ENCODE results near the gene CASP14. TPM values are rescaled to one million over a fixed set of nuclear protein-coding genes. Genes with fewer than 3 reads are reported as not detected.

The CASP14 gene
- total and polyA plus RNA-seq, 10 of the 15 experiments (the other 5 are each of a cell fraction or from before 2014, with no cell fraction given) = 0.06 to 0.40 (median 0.13) TPM; not detected in 2

DNA sequence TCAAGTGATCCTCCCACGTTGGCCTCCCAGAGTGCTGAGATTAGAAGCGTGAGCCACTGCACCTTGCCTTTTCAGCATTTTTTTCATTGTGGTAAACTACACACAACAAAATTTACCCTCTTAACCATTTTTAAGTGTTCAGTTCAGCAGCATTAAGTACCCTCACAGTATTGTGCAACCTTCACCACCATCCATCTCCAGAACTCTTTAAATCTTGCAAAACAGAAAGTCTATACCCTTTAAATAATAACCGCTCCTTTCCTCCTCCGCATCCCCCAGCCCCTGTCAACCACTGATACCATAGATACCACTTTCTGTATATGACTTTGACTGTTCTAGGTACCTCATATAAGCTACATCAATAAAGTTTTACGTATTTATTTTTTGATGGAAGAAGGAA lies 20.8 kb upstream of the CASP14 start:
- ChIA-PET SMC1A (ENCODE audit: uncharacterized antibody, unreplicated experiment) (no interaction called here), CTCF (no interaction called here), POLR2A (no interaction called here), RAD21 (ENCODE audit: unreplicated experiment) (no interaction called here)
- in situ Hi-C loops (cut with MboI) (no loop called here), intact Hi-C loops (cut with micrococcal nuclease; ENCODE audit: unreplicated experiment) (no loop called here)
- H3K36me3 ChIP-seq (ENCODE audit: control insufficient read depth in 2 of 2, insufficient read depth in 2 of 2, low read length in 1 of 2) = no peaks in the 10 kb centered on the region
- no peak overlapping the region for H3K9ac ChIP-seq (ENCODE audit: control insufficient read depth, insufficient read depth, low read length)
- no peak overlapping the region for H3K4me3 ChIP-seq
- no peaks in the 10 kb centered on the region for H3K79me2 ChIP-seq (ENCODE audit: control insufficient read depth, insufficient read depth, low read length)
- no peak for ATAC-seq
- H3K4me2 ChIP-seq (ENCODE audit: control insufficient read depth, insufficient read depth) = no peak overlapping the region
- FAIRE-seq = no peak
- no peaks in the 10 kb centered on the region for H3K9me3 ChIP-seq (replicated peaks; ENCODE audit: control insufficient read depth, insufficient read depth, low read length)
- H3K27me3 ChIP-seq (replicated peaks in 1 of 2; ENCODE audit: control insufficient read depth in 2 of 2, insufficient read depth in 2 of 2, low read length in 1 of 2) = no peaks in the 10 kb centered on the region; a peak in 1 of 4 replicates
- WGBS (ENCODE audit: insufficient coverage, insufficient replicate concordance, low lambda C conversion rate, missing lambda C conversion rate) = 49% methylated on average over 5 of the region's 5 CpGs
- no peak for DNase-seq (ENCODE audit: low read depth, low spot score)
- H3K4me1 ChIP-seq (ENCODE audit: control insufficient read depth, insufficient read depth, low read length) = no peaks in the 10 kb centered on the region
- H2AFZ ChIP-seq (ENCODE audit: control insufficient read depth, low read depth, low read length) = no peak overlapping the region
- TF ChIP-seq STAT1 (conservative IDR thresholded peaks at IDR 0.05) (no peak), SMAD5 (IDR thresholded peaks at IDR 0.05; ENCODE audit: low read depth) (no peak), EED (IDR thresholded peaks at IDR 0.05; ENCODE audit: low read depth) (no peak)
- TF ChIP-seq, protein P1, sequence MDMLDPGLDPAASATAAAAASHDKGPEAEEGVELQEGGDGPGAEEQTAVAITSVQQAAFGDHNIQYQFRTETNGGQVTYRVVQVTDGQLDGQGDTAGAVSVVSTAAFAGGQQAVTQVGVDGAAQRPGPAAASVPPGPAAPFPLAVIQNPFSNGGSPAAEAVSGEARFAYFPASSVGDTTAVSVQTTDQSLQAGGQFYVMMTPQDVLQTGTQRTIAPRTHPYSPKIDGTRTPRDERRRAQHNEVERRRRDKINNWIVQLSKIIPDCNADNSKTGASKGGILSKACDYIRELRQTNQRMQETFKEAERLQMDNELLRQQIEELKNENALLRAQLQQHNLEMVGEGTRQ (IDR thresholded peaks at IDR 0.05; ENCODE audit: borderline replicate concordance, low read depth, low read length) = no peak
- BruUV-seq (replicated peaks) = no TSS peak
- no peaks in the 10 kb centered on the region for H4K20me1 ChIP-seq (ENCODE audit: control insufficient read depth, insufficient read depth)
- no peak overlapping the region for H3K27ac ChIP-seq (ENCODE audit: control insufficient read depth, insufficient read depth)

DNA sequence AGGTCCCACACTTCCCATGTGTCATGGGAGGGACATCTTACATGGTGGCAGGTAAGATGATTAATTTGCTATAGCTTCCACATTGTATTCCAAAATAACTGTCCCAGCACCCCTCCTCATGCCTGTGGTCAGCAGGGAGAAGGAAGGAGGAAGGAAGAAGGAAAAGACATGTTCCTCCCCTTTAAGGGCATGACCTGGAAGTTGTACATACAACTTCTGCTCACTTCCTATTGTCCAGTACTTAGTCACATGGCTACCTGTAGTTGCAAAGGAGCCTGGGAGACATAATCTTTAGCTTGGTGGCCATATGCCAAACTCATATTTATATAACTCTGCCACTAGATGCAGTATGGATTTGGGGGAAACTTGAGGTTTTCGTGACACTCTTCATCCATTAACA lies 17.6 kb upstream of the CASP14 start:
- no peak overlapping the region for H3K9ac ChIP-seq (ENCODE audit: control insufficient read depth, insufficient read depth, low read length)
- H3K79me2 ChIP-seq (ENCODE audit: control insufficient read depth, insufficient read depth, low read length) = no peaks in the 10 kb centered on the region
- H3K9me3 ChIP-seq (replicated peaks; ENCODE audit: control insufficient read depth, insufficient read depth, low read length) = no peaks in the 10 kb centered on the region
- H3K36me3 ChIP-seq (ENCODE audit: control insufficient read depth in 2 of 2, insufficient read depth in 2 of 2, low read length in 1 of 2) = no peaks in the 10 kb centered on the region
- H4K20me1 ChIP-seq (ENCODE audit: control insufficient read depth, insufficient read depth) = no peaks in the 10 kb centered on the region
- H3K4me1 ChIP-seq (ENCODE audit: control insufficient read depth, insufficient read depth, low read length) = no peaks in the 10 kb centered on the region
- RAD21 ChIA-PET (ENCODE audit: unreplicated experiment) = no interaction called here
- CTCF ChIA-PET = no interaction called here
- intact Hi-C loops (cut with micrococcal nuclease; ENCODE audit: unreplicated experiment) = no loop called here
- FAIRE-seq (no peak), DNase-seq (ENCODE audit: low read depth, low spot score) (no peak), ATAC-seq (no peak)
- in situ Hi-C loops (cut with MboI) = no loop called here
- H2AFZ ChIP-seq (ENCODE audit: control insufficient read depth, low read depth, low read length) = no peak overlapping the region
- WGBS (ENCODE audit: insufficient coverage, insufficient replicate concordance, low lambda C conversion rate, missing lambda C conversion rate) = 17% methylated on average over 1 of the region's 1 CpG
- POLR2A ChIA-PET = no interaction called here
- H3K4me3 ChIP-seq = no peak overlapping the region
- H3K27me3 ChIP-seq (replicated peaks in 1 of 2; ENCODE audit: control insufficient read depth in 2 of 2, insufficient read depth in 2 of 2, low read length in 1 of 2) = no peaks in the 10 kb centered on the region
- no peak overlapping the region for H3K4me2 ChIP-seq (ENCODE audit: control insufficient read depth, insufficient read depth)
- BruUV-seq (replicated peaks) = no TSS peak
- H3K27ac ChIP-seq (ENCODE audit: control insufficient read depth, insufficient read depth) = no peak overlapping the region
- SMC1A ChIA-PET (ENCODE audit: uncharacterized antibody, unreplicated experiment) = no interaction called here
- no peak for TF ChIP-seq NFYA (IDR thresholded peaks at IDR 0.05; ENCODE audit: borderline replicate concordance, low read depth, low read length)
- no peak for TF ChIP-seq NR2C1 (IDR thresholded peaks at IDR 0.05)
- TF ChIP-seq, protein P2, sequence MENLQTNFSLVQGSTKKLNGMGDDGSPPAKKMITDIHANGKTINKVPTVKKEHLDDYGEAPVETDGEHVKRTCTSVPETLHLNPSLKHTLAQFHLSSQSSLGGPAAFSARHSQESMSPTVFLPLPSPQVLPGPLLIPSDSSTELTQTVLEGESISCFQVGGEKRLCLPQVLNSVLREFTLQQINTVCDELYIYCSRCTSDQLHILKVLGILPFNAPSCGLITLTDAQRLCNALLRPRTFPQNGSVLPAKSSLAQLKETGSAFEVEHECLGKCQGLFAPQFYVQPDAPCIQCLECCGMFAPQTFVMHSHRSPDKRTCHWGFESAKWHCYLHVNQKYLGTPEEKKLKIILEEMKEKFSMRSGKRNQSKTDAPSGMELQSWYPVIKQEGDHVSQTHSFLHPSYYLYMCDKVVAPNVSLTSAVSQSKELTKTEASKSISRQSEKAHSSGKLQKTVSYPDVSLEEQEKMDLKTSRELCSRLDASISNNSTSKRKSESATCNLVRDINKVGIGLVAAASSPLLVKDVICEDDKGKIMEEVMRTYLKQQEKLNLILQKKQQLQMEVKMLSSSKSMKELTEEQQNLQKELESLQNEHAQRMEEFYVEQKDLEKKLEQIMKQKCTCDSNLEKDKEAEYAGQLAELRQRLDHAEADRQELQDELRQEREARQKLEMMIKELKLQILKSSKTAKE (IDR thresholded peaks at IDR 0.05; ENCODE audit: low read depth, poor library complexity, severe bottlenecking) = no peak
- TF ChIP-seq, protein P3, sequence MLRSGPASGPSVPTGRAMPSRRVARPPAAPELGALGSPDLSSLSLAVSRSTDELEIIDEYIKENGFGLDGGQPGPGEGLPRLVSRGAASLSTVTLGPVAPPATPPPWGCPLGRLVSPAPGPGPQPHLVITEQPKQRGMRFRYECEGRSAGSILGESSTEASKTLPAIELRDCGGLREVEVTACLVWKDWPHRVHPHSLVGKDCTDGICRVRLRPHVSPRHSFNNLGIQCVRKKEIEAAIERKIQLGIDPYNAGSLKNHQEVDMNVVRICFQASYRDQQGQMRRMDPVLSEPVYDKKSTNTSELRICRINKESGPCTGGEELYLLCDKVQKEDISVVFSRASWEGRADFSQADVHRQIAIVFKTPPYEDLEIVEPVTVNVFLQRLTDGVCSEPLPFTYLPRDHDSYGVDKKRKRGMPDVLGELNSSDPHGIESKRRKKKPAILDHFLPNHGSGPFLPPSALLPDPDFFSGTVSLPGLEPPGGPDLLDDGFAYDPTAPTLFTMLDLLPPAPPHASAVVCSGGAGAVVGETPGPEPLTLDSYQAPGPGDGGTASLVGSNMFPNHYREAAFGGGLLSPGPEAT (IDR thresholded peaks at IDR 0.05; ENCODE audit: low read depth) = no peak
- TF ChIP-seq NR2C2 (IDR thresholded peaks at IDR 0.05; ENCODE audit: borderline replicate concordance, control insufficient read depth, insufficient read length, low read depth) = no peak
- TF ChIP-seq NR2F1 (conservative IDR thresholded peaks at IDR 0.05) = no peak
- TF ChIP-seq RAD51 (IDR thresholded peaks at IDR 0.05) = no peak

Data from GM12878 (cell line).